B cell (primary cell): ENCODE results near the gene KIF13A. TPM values are rescaled to one million over a fixed set of nuclear protein-coding genes. Genes with fewer than 3 reads are reported as not detected.

ENCODE experiments used
- ATAC-seq: fragments of 200-7000 bp; cut with Tn5 transposase; one replicate; pipeline ENCODE4 v1.10.0; 2021; ENCODE audit warnings: low read depth, mild to moderate bottlenecking, moderate number of reproducible peaks, moderate library complexity
- CTCF ChIA-PET: fragments of 350-600 bp; sonication (Branson Sonifier 250); formaldehyde crosslinking; loops from one replicate; lab custom pipeline; 2021; ENCODE audit warnings: antibody characterized with exemption, inconsistent platforms; lab: Charles Lee
- POLR2A ChIA-PET: fragments of 350-600 bp; sonication (Branson Sonifier 250); formaldehyde crosslinking; loops from one replicate; lab custom pipeline; 2021; ENCODE audit warnings: antibody characterized with exemption; lab: Charles Lee
- DNase-seq: peaks from one replicate; pipeline ENCODE4 v3.0.0; 2013
- H2AFZ ChIP-seq: 2 replicates; pipeline ENCODE4 v1.6.1; 2012; ENCODE audit warnings: mild to moderate bottlenecking, low read depth, low read length; ENCODE audit not compliant: insufficient read depth, poor library complexity, severe bottlenecking
- H3K27ac ChIP-seq, 2 donors: 1 replicate in 1 of 2; 2 replicates in 1 of 2; pipeline ENCODE4 v1.5.1; 2012 to 2013; ENCODE audit warnings: low read length in 2 of 2, mild to moderate bottlenecking in 2 of 2, moderate library complexity in 1 of 2
- H3K27me3 ChIP-seq, 4 experiments: fragments of 200-600 bp in 1 of 4; sonication (generic) in 1 of 4; replicated peaks in 1 of 4; 1 replicate in 2 of 4; 2 replicates in 2 of 4; pipeline versions ENCODE4 v1.6.1 to v1.7.0; 2013 to 2016; ENCODE audit warnings: low read length in 3 of 4, mild to moderate bottlenecking in 2 of 4, mixed read lengths in 1 of 4, moderate library complexity in 1 of 4; ENCODE audit not compliant: insufficient read depth in 4 of 4, control insufficient read depth in 3 of 4; ENCODE audit errors: control extremely low read depth in 1 of 4
- H3K36me3 ChIP-seq, 2 experiments: replicated peaks in 1 of 2; 1 replicate in 1 of 2; 2 replicates in 1 of 2; pipeline versions ENCODE4 v1.6.1 to v1.7.1; 2013; ENCODE audit warnings: low read length in 1 of 2; ENCODE audit not compliant: insufficient read depth in 2 of 2, control insufficient read depth in 1 of 2; ENCODE audit errors: control extremely low read depth in 1 of 2, extremely low read depth in 1 of 2
- H3K4me1 ChIP-seq, 2 donors: fragments of 200-600 bp in 1 of 2; sonication (generic) in 1 of 2; 1 replicate in 1 of 2; 2 replicates in 1 of 2; pipeline versions ENCODE4 v1.5.1 to v1.6.1; 2013 to 2017; ENCODE audit warnings: low read length in 2 of 2; ENCODE audit not compliant: control insufficient read depth in 2 of 2, insufficient read depth in 2 of 2
- H3K4me2 ChIP-seq: replicated peaks from 2 replicates; pipeline ENCODE3; 2012; ENCODE audit warnings: mild to moderate bottlenecking, low read depth, low read length; ENCODE audit not compliant: poor library complexity, severe bottlenecking
- H3K4me3 ChIP-seq, 5 experiments: fragments of 200-600 bp in 1 of 5; sonication (generic) in 1 of 5; 1 replicate in 3 of 5; 2 replicates in 2 of 5; pipeline versions ENCODE4 v1.5.1 to v1.7.0; 2011 to 2016; ENCODE audit warnings: low read length in 4 of 5, mild to moderate bottlenecking in 4 of 5, low read depth in 2 of 5, control low read depth in 1 of 5, moderate library complexity in 1 of 5; ENCODE audit not compliant: insufficient read depth in 1 of 5; ENCODE audit errors: control extremely low read depth in 1 of 5, extremely low read depth in 1 of 5
- H3K79me2 ChIP-seq: fragments of 200-600 bp; sonication (generic); one replicate; pipeline ENCODE4 v1.6.0; 2016; ENCODE audit warnings: low read length; ENCODE audit not compliant: control insufficient read depth, insufficient read depth
- H3K9ac ChIP-seq: fragments of 200-600 bp; sonication (generic); 2 replicates; pipeline ENCODE4 v1.6.1; 2017; ENCODE audit warnings: mild to moderate bottlenecking, low read length, moderate library complexity
- H3K9me3 ChIP-seq, 3 donors: one replicate each; pipeline versions ENCODE4 v1.6.1 to v1.7.1; 2013; ENCODE audit warnings: low read length in 2 of 3; ENCODE audit not compliant: control insufficient read depth in 2 of 3, insufficient read depth in 1 of 3; ENCODE audit errors: control extremely low read depth in 1 of 3
- H4K20me1 ChIP-seq: 2 replicates; pipeline ENCODE4 v1.6.0; 2012; ENCODE audit warnings: mild to moderate bottlenecking, low read length; ENCODE audit not compliant: insufficient read depth, control insufficient read depth, poor library complexity, severe bottlenecking
- H3K27ac Mint-ChIP-seq: one replicate; pipeline ENCODE4 v1.8.0; 2021; ENCODE audit warnings: mixed read lengths
- H3K27me3 Mint-ChIP-seq: one replicate; pipeline ENCODE4 v1.8.0; 2021; ENCODE audit warnings: mixed read lengths
- H3K4me1 Mint-ChIP-seq: one replicate; pipeline ENCODE4 v1.8.0; 2021; ENCODE audit warnings: mixed read lengths
- H3K4me3 Mint-ChIP-seq: one replicate; pipeline ENCODE4 v1.8.0; 2021; ENCODE audit warnings: mixed read lengths
- H3K9me3 Mint-ChIP-seq: one replicate; pipeline ENCODE4 v1.8.0; 2022; ENCODE audit warnings: mixed read lengths; ENCODE audit not compliant: insufficient read depth
- CTCF ChIP-seq: fragments of 200-600 bp; IDR thresholded peaks from one replicate; pipeline ENCODE4 v1.8.0; 2022; ENCODE audit warnings: antibody characterized with exemption, mild to moderate bottlenecking
- EZH2 ChIP-seq: IDR thresholded peaks from 2 replicates; pipeline ENCODE4 v1.6.1; 2012; ENCODE audit warnings: borderline replicate concordance, low read depth, mild to moderate bottlenecking, moderate library complexity, low read length; ENCODE audit not compliant: insufficient read depth, poor library complexity, severe bottlenecking
- WGBS: methylation state at CpG from one replicate; pipeline ENCODE4 v1.1.5; 2013; ENCODE audit warnings: missing lambda C conversion rate; ENCODE audit not compliant: insufficient coverage; 5-methylcytosine and 5-hydroxymethylcytosine counted together
- intact Hi-C: fragments of 100-400 bp; cut with micrococcal nuclease; formaldehyde crosslinking; loops from one replicate; pipeline ENCODE4 v1.10.0; 2022
- polyA plus RNA-seq: library from polyadenylated mRNA; depleted of rRNA; stranded (reverse); fragments of >200 nt; gene quantifications from 2 replicates; pipeline ENCODE4 v1.2.3, GENCODE V29; 2012
- total RNA-seq, 2 donors: library from RNA; stranded (reverse); fragments of 120-200 nt in 1 of 2; gene quantifications; 1 replicate in 1 of 2; 2 replicates in 1 of 2; pipeline versions ENCODE4 v1.2.3 to v1.2.4, GENCODE V29; 2013 to 2022

Gene KIF13A
- total and polyA plus RNA-seq, 2 donors (not counting 1 experiment from before 2014, with no cell fraction given), result 2.1 to 23.4 TPM

GRCh38 chr6:17933716-17934115, 53.7 kb downstream of the KIF13A start:
- ATAC-seq (no peak), DNase-seq (no peak)
- H3K27me3 Mint-ChIP-seq, result no peaks in the 10 kb centered on the region
- Histone ChIP-seq H3K9ac (no peak overlapping the region), H2AFZ (no peak overlapping the region), H3K4me2 (no peak overlapping the region), H3K9me3 (no peaks in the 10 kb centered on the region), H3K36me3 (no peaks in the 10 kb centered on the region), H3K79me2 (no peaks in the 10 kb centered on the region), H3K4me1 (no peaks in the 10 kb centered on the region), H3K4me3 (no peak overlapping the region), H3K27me3 (no peaks in the 10 kb centered on the region), H3K27ac (no peak overlapping the region), H4K20me1 (no peaks in the 10 kb centered on the region)
- H3K4me1 Mint-ChIP-seq, result no peaks in the 10 kb centered on the region
- no peak overlapping the region for H3K4me3 Mint-ChIP-seq
- ChIA-PET CTCF (no interaction called here), POLR2A (no interaction called here)
- TF ChIP-seq CTCF (no peak), EZH2 (no peak)
- intact Hi-C loops, result no loop called here
- no peak overlapping the region for H3K27ac Mint-ChIP-seq
- H3K9me3 Mint-ChIP-seq, result no peaks in the 10 kb centered on the region
- WGBS, result no CpG with 5 or more reads among the region's 4 CpGs

GRCh38 chr6:17932330-17932852, 55.0 kb downstream of the KIF13A start:
- Histone ChIP-seq H3K9ac (no peak overlapping the region), H4K20me1 (no peaks in the 10 kb centered on the region), H3K27me3 (no peaks in the 10 kb centered on the region), H3K4me3 (no peak overlapping the region), H3K27ac (no peak overlapping the region), H3K4me2 (no peak overlapping the region), H3K4me1 (no peaks in the 10 kb centered on the region), H3K9me3 (no peaks in the 10 kb centered on the region), H2AFZ (no peak overlapping the region), H3K79me2 (no peaks in the 10 kb centered on the region), H3K36me3 (no peaks in the 10 kb centered on the region)
- ATAC-seq (no peak), DNase-seq (no peak)
- TF ChIP-seq CTCF (no peak), EZH2 (no peak)
- POLR2A ChIA-PET, result interaction anchor here (0.7 kb wide), 1 partner anchor 40 kb away, joined by 9 read pairs; no protein-coding TSS in a partner anchor
- no peaks in the 10 kb centered on the region for H3K27me3 Mint-ChIP-seq
- no peak overlapping the region for H3K4me3 Mint-ChIP-seq
- 13% methylated on average over 1 of the region's 5 CpGs for WGBS
- no peaks in the 10 kb centered on the region for H3K9me3 Mint-ChIP-seq
- CTCF ChIA-PET, result interaction anchor here (0.7 kb wide), 1 partner anchor 120 kb away, joined by 3 read pairs; no protein-coding TSS in a partner anchor
- intact Hi-C loops, result no loop called here
- no peaks in the 10 kb centered on the region for H3K4me1 Mint-ChIP-seq
- H3K27ac Mint-ChIP-seq, result no peak overlapping the region
